Germinal center (tissue), 1 donor: ENCODE results near the gene TIAM1.

Experiments used
- DNase-seq: peaks from one replicate; pipeline ENCODE4 v3.0.0; 2012; ENCODE audit warnings: mixed read lengths, low spot score

TIAM1 gene

DNA sequence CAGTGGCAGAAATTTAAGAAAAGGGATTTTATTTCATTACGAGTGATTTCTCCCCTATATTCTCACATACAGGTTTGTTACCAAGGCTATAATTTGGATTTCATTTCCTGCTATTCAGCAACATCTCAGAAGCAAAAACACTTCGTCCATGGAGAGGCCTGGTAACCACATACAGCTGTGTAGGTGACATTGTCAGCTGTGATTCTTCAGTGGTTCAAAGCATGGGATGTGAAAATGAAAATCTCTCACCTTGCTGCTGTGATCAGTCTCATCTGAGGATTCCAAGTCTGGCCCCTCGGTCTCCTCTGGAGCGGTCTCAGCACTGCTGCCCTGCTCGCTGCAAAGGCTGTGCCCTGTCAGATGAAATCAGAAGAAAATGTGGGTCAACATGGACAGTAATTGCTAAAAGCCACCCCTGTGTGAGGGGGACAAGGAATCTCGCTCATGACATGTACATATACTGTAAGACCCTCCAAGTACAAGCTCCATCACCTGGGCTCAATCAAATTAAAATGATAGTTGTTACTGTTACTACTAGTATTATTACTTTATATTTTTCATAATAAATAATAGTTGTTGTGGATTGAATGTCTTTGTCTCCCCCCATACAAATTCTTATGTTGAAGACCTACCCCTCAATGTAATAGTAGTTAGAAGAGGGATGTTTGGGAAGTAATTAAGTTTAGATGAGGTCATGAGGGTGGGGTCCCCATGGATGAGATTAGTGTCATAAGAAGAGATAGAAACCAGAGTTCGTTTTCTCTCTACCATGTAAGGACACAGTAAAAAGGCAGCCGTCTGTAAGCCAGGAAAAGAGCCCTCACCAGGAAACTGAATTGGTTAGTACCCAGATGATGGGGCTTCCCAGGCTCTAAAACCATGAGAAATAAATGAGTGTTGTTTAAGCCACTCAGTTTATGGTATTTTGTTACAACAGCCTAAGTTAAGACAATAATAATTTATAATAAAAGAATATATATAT lies 179.1 kb downstream of the TIAM1 start:
- no peak for DNase-seq

DNA sequence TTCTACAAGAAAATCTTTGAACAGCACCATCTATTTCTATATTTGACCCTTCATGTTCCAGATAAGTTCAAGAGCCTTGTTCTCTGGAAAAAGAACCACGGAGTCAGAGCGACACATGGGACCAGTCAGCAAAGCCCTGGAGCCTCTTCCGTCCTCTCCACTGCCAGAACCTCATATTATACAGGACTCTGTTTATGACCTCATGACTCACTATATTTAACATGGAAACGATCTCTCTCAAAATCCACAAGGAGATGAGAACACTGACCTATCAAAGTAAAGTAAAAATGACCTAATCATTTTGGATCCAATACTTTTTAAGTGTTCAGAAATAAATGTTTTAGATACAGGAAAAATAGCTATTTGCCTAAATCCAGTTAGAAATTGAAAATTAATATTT lies 181.2 kb downstream of the TIAM1 start:
- DNase-seq = no peak

DNA sequence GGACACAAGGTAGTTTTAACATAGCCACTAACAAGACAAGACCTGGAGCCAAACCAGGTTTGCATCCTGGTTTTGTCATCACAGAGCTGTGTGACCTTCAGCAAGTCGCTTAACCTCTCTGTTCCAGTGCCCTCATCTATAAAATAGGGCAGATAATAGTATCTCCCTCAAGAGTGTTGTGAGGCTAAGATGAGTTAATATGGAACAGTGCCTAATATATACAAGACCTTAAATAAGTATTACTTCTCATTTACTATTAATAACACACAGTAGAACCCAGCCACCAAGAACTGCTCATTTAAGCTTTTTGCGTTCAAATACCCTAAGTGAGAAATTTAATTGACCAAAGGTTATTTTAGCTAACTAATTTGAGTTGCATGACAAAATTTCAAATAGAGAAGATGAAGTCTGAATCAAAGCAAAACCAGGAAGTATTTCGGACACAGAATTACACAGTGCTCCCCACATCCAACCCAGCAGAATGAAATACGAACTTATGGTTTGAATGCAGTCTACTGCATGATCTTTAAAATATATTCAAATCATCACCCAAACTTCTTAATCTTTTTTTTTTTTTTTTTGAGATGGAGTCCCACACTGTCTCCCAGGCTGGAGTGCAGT lies 181.9 kb downstream of the TIAM1 start:
- no peak for DNase-seq

DNA sequence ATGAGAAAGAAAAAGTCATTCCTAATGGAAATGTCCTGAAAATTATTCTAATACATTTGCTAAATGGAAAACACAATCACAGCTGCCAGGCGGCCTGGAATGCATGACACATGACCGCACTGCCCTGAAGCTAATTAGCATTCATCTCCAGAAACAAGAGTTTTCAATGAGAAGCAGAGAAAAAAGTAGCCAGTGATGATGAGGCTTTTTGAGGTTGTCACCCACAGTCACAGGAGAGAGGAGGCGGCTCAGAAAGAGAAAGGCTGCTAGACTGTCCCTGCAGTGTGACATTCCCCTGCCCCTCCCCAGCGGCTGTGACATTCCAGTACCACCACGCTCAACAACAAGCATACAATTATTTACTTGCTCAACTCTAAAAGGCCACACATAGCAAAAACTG lies 182.9 kb downstream of the TIAM1 start:
- DNase-seq = no peak

DNA sequence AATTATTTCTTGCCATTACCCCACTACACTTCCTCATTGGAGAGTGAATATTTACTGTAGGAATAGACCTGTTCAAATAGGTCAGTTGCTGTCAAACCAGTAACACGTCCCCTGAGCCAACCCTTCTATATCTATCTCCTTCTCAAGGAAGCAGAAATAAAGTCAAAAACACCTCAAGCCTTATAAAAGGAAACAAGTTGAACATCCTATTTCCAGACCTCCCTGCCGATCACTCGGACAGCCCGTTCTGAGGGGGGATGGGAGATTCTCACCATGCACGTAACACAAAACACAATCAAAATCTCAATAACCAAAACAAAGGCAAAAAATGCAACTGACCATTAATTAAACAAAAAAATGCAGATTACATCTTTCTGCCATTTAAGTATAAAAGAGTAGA lies 184.3 kb downstream of the TIAM1 start:
- DNase-seq = no peak

DNA sequence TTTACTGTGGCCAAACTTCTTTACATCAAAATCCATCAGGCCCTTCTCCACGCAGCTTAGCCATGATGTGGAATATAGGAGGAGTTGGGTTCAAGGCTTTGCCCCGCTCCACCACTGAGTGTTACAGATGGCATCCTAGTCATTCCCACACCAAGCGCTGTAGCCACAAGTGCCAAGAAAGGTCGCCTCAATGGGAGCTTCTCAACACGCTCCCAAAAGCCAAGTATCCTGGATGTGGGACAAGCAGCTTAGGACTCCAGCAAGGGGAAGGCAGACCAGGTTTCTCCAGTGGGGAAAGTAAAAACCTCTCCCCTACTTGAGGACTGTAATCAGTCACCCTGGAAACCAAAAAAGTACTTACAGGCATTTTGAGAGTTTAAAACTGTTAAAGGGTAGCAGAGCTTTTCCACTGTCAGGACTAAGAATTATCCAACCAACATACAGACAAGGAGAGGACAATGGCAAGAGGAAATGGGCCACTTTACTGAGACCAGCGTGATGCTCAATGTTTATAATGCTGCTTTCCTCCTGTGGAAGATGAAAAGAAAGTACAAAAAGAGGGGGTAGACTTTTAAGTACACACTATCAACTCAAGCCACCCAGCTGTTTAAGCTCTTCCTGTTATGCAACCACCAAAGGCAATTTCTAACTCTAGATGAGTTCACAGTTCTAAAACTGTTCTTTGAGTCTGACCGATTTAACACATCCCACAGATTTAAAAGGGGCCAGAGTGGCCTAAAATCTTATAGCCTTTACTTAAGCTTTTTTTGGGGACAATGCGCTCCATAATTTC lies 185.1 kb downstream of the TIAM1 start:
- DNase-seq = no peak

DNA sequence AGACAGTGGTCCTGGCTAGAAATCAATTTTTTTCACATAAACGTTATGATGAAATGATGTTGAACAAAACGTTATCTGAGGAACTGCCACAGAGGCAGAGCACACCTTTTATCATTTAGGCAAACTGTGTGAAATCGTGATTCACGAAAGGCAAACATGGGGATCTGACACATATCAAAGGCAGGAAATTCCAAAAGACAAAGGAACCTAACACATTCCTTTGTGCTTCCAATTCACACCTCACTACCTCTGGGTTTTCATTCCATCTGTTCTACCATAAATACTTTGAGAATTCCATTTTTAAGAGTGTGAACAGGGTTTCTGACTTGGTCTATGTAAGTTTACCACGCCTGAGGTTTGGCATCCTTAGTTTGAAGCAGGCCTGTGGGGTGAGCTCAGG lies 186.3 kb downstream of the TIAM1 start:
- DNase-seq = no peak

DNA sequence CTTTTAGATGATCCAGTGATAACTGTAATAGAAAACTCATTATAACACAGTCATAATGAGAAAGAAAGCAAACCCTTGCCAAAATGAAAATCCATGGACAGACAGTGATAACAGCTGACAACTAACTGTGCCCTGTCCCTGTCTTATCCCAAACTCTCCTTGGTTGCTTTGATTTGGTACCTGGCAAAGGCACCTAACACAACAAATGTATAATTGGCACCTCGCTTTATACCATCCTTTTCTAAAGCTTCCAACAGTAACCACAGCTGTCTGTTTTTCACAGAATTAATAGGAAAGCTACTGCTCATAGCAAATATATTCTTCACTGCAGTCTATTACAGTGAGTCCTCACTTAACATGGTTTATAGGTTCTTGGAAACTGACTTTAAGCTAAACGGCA lies 187.4 kb downstream of the TIAM1 start:
- no peak for DNase-seq

DNA sequence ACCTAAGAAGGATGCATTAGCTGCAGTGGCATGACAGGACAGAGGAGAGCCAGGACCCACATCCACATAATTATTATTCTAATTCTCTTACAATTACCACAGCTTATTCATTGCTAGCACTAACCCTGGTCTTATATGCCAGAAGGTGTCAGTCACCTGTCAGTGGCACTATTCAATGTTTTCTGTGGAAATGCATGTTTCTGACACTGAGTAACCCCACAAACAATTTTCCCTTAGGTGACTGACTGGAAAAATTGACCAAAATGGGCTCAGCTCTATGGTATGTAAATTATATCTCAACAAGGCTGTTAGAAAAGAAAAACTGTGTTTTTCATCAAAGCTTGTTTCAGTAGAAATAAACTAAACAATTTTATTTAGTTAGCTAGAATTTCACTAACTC lies 187.9 kb downstream of the TIAM1 start:
- no peak for DNase-seq

DNA sequence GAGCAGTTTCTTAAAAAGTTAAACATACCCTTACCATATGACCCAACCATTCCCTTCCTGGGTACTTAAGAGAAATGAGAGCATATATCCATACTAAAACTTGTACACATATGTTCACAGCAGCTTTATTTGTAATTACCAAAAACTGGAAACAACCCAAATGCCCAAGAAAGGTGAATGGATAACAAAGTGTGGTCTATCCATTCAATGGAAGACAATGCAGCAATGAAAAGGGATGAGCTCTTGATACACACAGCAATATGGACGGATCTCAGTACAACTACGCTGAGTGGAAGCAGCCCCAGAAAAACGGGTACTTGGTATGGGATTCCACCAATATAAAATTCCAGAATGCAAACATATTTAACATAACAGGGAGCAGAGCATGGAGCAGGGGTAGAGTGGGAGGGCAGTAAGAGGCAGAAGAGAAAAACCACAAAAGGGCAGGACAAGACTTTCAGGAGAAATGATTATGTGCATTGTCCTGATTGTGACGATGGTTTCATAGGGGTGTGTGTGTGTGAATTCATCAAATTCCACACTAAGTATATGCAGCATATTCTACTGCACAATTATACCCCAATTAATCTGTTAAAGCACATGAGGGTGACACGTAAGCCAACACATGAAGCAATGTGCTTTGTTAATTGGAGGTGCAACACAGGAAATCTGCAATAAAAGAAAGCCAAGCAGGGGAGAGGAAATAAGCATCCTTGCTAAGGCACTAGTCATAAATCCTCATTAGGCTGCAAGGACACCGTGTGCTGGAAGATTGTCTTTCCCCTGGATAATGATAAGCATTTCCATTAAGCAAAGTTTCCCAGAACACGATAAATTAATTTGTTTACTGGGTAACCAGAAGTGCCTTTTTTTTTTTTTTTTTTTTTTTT lies 192.7 kb downstream of the TIAM1 start:
- DNase-seq = no peak

DNA sequence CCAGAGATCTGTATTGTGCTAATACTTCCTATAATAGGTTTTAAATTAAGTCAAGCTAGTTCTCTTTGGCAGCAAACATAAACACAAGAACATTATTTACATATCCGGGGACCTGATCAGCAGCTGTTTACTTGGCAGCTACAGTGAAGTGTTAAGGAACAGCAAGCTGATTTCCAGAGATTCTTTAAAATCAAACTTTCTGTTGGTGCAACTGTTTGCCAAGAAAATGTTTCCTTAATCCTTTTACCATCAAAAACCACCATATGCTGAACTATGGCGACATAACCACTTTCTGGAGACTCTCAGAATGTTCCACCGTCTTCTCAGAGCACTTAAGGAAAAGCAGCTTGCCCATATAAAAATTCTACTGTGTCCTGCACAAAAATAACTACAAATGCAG lies 198.8 kb downstream of the TIAM1 start:
- no peak for DNase-seq

DNA sequence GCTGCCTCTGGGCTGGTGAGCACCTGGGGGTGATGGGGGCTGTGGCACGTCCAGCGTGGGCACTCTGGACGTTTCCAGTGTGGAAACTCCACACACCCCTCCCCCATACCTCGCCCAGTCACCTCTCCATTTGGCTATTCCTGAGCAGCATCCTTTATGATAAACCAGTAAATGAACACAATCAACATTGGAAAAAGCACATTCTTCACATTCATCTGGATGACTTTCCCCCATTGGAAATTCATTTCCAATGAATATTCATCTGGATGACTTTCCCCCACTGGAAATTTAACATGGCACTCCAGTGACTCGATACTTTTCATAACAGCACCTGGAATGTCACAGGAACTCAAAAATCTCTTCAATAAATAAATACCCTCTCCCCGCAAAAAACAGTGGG lies 201.0 kb downstream of the TIAM1 start:
- no peak for DNase-seq

DNA sequence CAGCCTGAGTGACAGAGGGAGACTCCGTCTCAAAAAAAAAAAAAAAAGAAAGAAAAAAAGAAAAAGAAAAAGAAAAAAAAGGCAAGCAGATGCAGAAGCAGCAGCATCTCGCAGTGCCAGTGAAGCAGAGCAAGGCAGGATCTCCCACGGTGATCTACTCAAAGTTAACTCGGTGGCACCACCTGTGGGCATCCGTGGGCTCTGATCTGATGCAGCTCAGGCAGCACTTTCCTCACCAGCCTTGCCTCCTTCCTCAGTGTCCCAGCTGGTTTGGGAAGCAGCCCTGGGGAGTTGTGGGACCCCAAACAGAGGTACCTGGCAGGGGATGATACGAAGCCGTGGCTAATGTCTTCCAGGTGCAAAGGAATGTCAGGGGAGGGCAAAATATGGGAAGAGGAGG lies 201.5 kb downstream of the TIAM1 start:
- DNase-seq = no peak

DNA sequence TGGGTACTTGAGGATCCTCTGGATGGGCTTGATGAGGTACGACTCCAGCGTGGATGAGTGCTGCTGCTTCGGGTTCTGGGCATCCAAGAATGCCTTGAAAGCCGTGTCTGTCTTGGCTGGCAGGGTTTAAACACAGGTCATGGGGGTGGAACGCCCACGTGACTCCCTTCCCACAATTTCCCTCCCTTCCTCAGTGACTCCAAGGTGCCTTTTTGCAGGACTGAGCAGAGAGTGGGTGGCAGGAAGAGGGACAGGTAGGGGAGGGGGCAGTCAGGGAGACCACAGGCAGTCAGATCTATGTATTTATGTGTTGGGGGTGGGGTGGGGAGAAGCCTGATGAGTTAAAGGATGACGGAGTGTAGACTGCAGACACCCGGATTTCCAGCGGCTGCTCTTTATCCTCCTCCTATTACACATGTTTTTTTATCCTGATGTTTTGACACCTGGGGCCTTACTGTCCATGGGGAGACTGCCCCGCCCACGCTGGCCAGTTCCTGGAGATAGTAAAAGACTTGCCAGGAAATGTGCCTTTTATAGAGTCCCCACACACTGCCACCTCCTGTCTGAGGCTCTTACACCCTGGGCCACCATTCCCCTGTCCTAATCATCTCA lies 202.6 kb downstream of the TIAM1 start:
- no peak for DNase-seq

DNA sequence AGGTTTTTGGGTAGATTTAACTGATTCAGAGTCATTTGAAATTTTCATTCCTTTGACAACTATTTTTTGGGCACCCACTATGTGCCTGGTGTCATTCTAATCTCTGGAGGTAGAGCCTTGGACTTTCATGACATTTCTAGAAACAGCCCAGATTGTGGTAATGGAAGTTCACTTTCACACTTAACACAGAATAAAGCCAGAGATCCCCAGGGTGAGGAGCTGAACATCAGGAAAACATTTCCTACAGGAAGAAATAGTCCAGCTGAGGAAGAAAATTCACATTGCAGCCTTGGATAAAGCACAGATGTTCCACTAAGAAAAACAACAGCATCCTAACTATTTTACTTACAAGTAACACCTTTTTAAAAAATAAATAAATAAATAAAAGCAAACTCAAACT lies 203.4 kb downstream of the TIAM1 start:
- no peak for DNase-seq

DNA sequence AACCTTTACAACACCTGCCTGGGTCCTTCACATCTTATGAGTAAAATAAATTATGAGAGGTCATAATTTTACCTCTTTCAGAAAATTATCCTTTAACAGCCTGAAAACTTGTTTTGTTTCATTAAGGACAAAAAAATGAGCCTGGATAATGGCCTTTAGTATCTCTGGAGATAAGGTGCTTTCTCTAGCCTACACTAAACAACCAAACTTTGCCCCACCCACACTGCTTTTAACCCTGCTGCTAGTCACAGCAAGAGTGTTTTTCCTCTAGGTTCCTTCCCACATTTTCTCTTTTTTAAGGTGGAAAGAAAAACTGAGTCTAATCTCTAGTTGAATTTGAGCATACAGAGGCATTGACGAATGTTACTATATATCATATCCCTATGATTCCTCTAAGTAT lies 204.0 kb downstream of the TIAM1 start:
- DNase-seq = no peak

DNA sequence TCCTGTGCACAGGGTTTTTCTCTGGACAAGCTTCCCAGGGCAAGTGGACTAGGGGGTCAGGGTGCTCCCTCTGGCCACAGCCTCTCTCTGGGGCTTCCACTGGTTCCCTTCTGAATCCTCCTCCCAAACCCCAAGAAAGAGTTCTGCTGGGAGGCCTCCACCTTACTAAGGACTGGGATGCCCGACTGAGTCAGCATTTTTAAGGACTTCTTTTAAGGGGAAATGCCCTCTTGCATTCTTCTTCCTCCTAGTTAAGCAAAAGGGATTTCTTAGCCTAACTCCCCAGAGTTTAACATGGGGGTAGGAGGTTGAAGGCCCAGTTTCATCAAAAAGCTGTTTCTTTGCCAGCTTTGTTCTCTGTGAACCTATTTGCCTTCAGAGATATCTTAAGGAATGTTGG lies 206.1 kb downstream of the TIAM1 start:
- no peak for DNase-seq

DNA sequence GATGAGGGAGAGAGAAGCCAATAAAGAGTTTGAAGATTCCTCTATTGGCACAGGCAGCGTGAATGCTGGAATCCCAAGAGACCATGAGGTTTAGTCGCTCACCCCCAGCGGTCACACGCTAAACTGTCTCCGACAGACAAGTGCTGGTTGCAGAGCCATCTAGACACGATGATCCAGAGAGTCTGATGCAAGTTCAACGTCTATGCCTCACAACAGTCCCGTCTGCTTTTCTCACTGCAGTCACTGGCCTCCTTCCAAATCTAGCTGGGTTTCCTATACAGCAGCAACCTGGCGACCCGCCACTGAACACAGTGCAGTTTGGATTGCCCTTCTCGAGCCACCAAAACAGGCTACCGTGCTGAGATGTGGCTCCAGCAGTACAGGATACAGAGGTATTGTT lies 207.2 kb downstream of the TIAM1 start:
- DNase-seq = peak; percentile 31

DNA sequence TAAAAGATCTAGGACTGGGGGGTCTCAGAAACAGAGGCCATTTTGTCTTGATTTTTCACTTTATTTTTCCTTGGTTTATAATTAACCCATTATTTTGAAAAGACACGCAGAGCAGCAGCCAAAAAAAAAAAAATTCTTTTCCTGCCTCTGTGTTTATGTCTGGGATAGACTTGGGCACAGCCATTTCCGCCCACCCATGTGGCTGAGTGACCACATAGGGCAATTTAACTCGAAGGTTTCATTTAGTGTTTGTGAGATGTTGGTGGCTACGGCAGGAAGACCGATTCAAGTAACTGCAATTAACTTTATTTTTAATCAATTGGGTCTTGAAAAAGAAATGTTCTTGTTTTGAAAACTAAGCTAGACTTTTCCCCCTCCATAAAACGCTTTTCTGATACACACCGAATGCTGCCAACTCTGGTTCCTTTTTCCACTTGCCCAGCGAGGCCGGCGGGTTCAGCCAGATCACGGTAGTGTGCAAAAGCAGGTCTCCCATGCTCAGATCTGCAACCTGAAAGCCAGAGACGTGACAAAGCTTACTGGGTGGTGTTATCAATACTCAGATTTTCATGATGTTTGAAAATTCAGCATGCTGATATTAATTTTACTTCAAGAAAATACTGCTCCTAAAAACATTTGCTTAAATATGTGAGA lies 208.4 kb downstream of the TIAM1 start:
- no peak for DNase-seq

DNA sequence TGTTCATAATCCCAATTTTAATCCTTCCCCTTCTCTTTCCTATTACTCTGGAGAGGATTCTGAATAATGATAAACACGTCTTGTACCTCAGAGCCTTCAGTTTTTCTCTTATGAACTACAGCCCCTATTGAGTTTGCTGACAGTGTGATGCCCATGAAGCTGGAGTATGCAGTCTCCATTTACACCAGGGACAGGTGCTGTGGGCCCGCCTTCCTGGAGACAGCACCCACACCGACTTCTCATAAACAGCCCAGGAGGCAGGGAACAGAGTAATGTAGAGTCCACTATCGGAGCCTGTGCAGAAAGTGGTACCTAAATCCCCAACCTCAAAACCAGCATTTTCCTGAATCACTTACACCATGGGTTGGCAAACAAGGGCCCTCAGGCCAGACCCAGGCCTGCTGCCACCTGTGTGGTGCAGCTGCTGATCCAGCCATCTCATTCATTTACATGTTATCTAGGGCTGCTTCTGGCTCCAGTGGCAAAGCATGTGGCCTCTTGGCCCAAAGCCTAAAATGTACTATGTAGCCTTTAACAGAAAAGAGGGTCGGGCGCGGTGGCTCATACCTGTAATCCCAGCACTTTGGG lies 210.7 kb downstream of the TIAM1 start:
- no peak for DNase-seq
